Mesangial cell (primary cell): Measurements from ENCODE around the gene CCDC167. TPM values are rescaled to one million over a fixed set of nuclear protein-coding genes. Genes with fewer than 3 reads are reported as not detected.

Experiments
- total RNA-seq: library from RNA; depleted of rRNA; stranded (reverse); fragments of >200 nt; gene quantifications from 2 replicates; pipeline ENCODE4 v1.2.3, GENCODE V29; 2015

Gene CCDC167
- total RNA-seq: 29.0 and 83.9 TPM in 2 replicates

DNA sequence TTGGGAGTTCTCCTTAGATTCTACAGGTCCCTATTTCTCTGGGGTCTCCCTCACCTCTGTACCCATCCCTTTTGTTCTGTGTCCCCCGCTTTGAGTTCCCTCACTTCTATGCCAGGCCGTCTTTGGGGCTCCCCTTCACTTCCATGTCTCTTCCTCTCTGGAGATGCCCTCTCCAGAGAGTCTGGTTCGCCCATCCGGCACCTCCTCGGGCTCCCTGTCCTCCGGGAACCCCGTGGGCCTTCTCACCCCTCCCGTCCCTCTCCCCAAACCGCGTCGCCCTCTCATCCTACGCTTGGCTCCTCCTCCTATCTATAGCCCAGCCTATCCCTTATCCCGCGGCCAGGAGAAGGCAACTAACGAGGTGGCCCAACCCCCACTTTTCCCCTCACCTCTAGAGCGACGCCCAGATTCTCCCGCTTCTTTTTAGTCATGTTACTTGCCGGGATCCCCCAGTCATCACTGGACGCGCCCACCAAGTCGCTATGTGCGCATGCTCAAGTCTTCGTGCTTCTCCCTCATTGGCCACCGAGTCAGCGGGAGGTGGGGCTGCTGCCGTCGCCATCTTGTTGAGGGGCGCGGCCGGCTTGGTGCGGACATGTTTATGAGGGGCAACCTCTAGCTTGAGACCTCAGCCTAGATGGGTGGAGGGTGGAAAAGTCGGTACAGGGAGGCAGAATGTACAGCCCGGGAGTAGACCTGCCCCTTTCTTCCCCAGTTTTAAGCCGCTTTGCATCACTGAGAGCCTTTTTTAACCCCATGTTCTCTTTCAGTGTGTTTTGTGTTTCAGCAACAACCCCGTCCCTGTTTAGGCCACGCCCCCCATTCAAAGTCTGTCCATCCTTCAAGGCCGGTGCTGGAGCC, at the start of gene CCDC167:
Gene CCDC167, minus strand, starts transcription at position 461 of the 861 bp plus-strand sequence. Its CDS starts 30 bp downstream, at position 431.

Other genes with a start within 250 kb of the CCDC167 start
- 10.3 and 11.7 TPM in 2 replicates for gene TBC1D22B, start 242.1 kb downstream of the CCDC167 start, total RNA-seq
- gene TMEM217, start 241.7 kb downstream of the CCDC167 start, total RNA-seq: 0.89 and 2.1 TPM in 2 replicates
- gene RNF8, start 145.9 kb downstream of the CCDC167 start, total RNA-seq: 5.7 and 12.1 TPM in 2 replicates
- 21.2 and 21.7 TPM in 2 replicates for gene CMTR1, start 66.7 kb downstream of the CCDC167 start, total RNA-seq
- gene MDGA1, start 198.0 kb upstream of the CCDC167 start, total RNA-seq: 1.0 and 1.3 TPM in 2 replicates